ENCODE measurements around the gene KCNK10.

DNA sequence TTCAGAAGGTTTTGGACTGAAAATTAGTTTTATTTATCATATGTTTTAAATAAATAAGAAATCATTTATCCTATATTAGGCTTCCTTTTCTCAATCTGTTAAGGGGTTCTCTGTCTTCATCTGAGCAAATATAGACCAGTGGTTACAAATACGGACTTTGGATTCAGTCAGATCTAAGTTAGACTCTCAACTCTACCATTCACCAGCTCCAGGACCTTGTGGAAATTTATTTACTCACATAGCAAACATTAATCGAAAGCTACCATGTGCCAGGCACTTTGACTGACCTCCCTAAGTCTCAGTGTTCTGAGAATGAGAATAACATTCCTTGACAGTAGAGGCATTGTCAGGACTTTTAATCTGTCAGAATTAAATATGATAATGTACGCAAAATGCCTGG lies 22.3 kb downstream of the KCNK10 start:
- TF ChIP-seq, protein P1, sequence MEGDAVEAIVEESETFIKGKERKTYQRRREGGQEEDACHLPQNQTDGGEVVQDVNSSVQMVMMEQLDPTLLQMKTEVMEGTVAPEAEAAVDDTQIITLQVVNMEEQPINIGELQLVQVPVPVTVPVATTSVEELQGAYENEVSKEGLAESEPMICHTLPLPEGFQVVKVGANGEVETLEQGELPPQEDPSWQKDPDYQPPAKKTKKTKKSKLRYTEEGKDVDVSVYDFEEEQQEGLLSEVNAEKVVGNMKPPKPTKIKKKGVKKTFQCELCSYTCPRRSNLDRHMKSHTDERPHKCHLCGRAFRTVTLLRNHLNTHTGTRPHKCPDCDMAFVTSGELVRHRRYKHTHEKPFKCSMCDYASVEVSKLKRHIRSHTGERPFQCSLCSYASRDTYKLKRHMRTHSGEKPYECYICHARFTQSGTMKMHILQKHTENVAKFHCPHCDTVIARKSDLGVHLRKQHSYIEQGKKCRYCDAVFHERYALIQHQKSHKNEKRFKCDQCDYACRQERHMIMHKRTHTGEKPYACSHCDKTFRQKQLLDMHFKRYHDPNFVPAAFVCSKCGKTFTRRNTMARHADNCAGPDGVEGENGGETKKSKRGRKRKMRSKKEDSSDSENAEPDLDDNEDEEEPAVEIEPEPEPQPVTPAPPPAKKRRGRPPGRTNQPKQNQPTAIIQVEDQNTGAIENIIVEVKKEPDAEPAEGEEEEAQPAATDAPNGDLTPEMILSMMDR (IDR thresholded peaks at IDR 0.05), result no peak
- no peak for TF ChIP-seq EP300 (IDR thresholded peaks at IDR 0.05)
- TF ChIP-seq POLR2A (IDR thresholded peaks at IDR 0.05), result no peak

Measured in gastroesophageal sphincter (tissue), 3 donors.